SK-N-SH treated with all-trans-retinoic acid at 6 μM for 48 hours (cell line): ENCODE data around the gene NEK7.

ENCODE experiments used
- ATAC-seq: fragments of 200-7000 bp; cut with Tn5 transposase; 3 replicates; pipeline ENCODE4 v1.9.1; 2020; ENCODE audit warnings: mild to moderate bottlenecking, moderate library complexity
- CSDC2 ChIP-seq: fragments of 250-450 bp; sonication (Bioruptor Pico); IDR thresholded peaks from 2 replicates; pipeline ENCODE4 v1.5.0; 2020; ENCODE audit warnings: mild to moderate bottlenecking, moderate library complexity
- ESRRG ChIP-seq: fragments of 250-450 bp; sonication (Bioruptor Pico); IDR thresholded peaks from 2 replicates; pipeline ENCODE4 v1.6.1; 2021; ENCODE audit warnings: mild to moderate bottlenecking
- GLIS3 ChIP-seq: fragments of 250-450 bp; sonication (Bioruptor Pico); IDR thresholded peaks from 2 replicates; pipeline ENCODE4 v1.5.0; 2020; ENCODE audit warnings: mild to moderate bottlenecking, moderate library complexity
- ISL1 ChIP-seq: fragments of 250-450 bp; sonication (Bioruptor Pico); IDR thresholded peaks from 2 replicates; pipeline ENCODE4 v2.1.2; 2022; ENCODE audit warnings: mild to moderate bottlenecking, moderate library complexity
- OSR1 ChIP-seq: fragments of 250-450 bp; sonication (Bioruptor Pico); IDR thresholded peaks from 2 replicates; pipeline ENCODE4 v1.8.0; 2022; ENCODE audit warnings: moderate library complexity, mild to moderate bottlenecking, inconsistent platforms
- PPARA ChIP-seq: fragments of 250-450 bp; sonication (Bioruptor Pico); IDR thresholded peaks from 2 replicates; pipeline ENCODE4 v1.5.0; 2020; ENCODE audit warnings: mild to moderate bottlenecking, borderline replicate concordance
- RARB ChIP-seq: fragments of 250-450 bp; sonication (Bioruptor Pico); IDR thresholded peaks from 2 replicates; pipeline ENCODE4 v1.8.0; 2021; ENCODE audit warnings: mild to moderate bottlenecking, moderate library complexity
- TCF4 ChIP-seq: fragments of 250-450 bp; sonication (Bioruptor Pico); IDR thresholded peaks from 2 replicates; pipeline ENCODE4 v1.8.0; 2021; ENCODE audit warnings: mild to moderate bottlenecking, moderate library complexity, borderline replicate concordance
- TOX ChIP-seq: fragments of 250-450 bp; sonication (Bioruptor Pico); IDR thresholded peaks from 2 replicates; pipeline ENCODE4 v1.8.0; 2021; ENCODE audit warnings: mild to moderate bottlenecking, moderate library complexity, borderline replicate concordance
- ZC3H10 ChIP-seq: fragments of 250-450 bp; sonication (Bioruptor Pico); IDR thresholded peaks from 2 replicates; pipeline ENCODE4 v1.5.1; 2021; ENCODE audit warnings: mild to moderate bottlenecking, moderate library complexity
- ZFP3 ChIP-seq: fragments of 250-450 bp; sonication (Bioruptor Pico); IDR thresholded peaks from 2 replicates; pipeline ENCODE4 v1.5.0; 2020; ENCODE audit warnings: mild to moderate bottlenecking, moderate library complexity
- ZFP30 ChIP-seq: fragments of 450-650 bp; formaldehyde crosslinking; IDR thresholded peaks from 2 replicates; pipeline ENCODE4 v1.5.0; 2022; ENCODE audit warnings: mild to moderate bottlenecking, moderate library complexity
- ZNF565 ChIP-seq: fragments of 450-650 bp; formaldehyde crosslinking; conservative IDR thresholded peaks from 2 replicates; pipeline ENCODE4 v1.5.0; 2020; ENCODE audit warnings: low read depth, mild to moderate bottlenecking, moderate library complexity
- ZNF70 ChIP-seq: fragments of 450-650 bp; formaldehyde crosslinking; IDR thresholded peaks from 2 replicates; pipeline ENCODE4 v1.5.0; 2020; ENCODE audit warnings: mild to moderate bottlenecking, moderate library complexity
- ZNF8 ChIP-seq: fragments of 450-650 bp; formaldehyde crosslinking; IDR thresholded peaks from 2 replicates; pipeline ENCODE4 v1.5.0; 2020; ENCODE audit warnings: mild to moderate bottlenecking, moderate library complexity
- TF ChIP-seq, protein P1 (sequence below): fragments of 250-450 bp; sonication (Bioruptor Pico); IDR thresholded peaks from 2 replicates; pipeline ENCODE4 v1.5.1; 2020; ENCODE audit warnings: low read depth, mild to moderate bottlenecking, moderate library complexity
- TF ChIP-seq, protein P2 (sequence below): fragments of 250-450 bp; sonication (Bioruptor Pico); IDR thresholded peaks from 2 replicates; pipeline ENCODE4 v1.5.0; 2020; ENCODE audit warnings: mild to moderate bottlenecking, moderate library complexity
- TF ChIP-seq, protein P3 (sequence below): fragments of 250-450 bp; sonication (Bioruptor Pico); IDR thresholded peaks from 2 replicates; pipeline ENCODE4 v1.5.1; 2021; ENCODE audit warnings: mild to moderate bottlenecking, moderate library complexity
- TF ChIP-seq, protein P4 (sequence below): fragments of 250-450 bp; sonication (Bioruptor Pico); IDR thresholded peaks from 2 replicates; pipeline ENCODE4 v1.8.0; 2021; ENCODE audit warnings: low read depth, mild to moderate bottlenecking, moderate library complexity, borderline replicate concordance

The NEK7 gene

DNA sequence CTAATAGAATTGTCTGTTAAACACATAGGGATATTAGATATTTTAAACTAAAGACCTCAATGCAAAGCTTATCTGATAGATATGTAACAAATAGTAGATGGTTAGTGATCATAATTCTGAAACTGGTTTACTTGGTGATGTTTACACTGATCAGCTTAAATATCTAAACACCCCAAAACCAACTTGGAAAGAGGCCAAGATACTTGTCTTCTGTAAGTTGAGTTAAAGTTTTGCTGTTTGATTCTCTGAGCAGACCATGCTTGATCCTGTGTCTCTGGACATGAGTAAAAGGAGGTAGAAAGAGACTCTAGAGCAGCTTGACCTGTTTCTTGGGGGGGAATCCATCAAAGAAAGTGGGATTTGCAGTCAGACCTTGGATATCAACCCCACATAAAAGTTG, 107.5 kb downstream of the NEK7 start:
- no peak for ATAC-seq
- TF ChIP-seq, protein P1, sequence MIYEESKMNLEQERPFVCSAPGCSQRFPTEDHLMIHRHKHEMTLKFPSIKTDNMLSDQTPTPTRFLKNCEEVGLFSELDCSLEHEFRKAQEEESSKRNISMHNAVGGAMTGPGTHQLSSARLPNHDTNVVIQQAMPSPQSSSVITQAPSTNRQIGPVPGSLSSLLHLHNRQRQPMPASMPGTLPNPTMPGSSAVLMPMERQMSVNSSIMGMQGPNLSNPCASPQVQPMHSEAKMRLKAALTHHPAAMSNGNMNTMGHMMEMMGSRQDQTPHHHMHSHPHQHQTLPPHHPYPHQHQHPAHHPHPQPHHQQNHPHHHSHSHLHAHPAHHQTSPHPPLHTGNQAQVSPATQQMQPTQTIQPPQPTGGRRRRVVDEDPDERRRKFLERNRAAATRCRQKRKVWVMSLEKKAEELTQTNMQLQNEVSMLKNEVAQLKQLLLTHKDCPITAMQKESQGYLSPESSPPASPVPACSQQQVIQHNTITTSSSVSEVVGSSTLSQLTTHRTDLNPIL: no peak
- no peak for TF ChIP-seq ISL1 (CRISPR knock-in tag)
- TF ChIP-seq OSR1 (CRISPR knock-in tag): no peak
- no peak for TF ChIP-seq ZNF70 (CRISPR knock-in tag)
- no peak for TF ChIP-seq ZNF565 (CRISPR knock-in tag)
- TF ChIP-seq, protein P2, sequence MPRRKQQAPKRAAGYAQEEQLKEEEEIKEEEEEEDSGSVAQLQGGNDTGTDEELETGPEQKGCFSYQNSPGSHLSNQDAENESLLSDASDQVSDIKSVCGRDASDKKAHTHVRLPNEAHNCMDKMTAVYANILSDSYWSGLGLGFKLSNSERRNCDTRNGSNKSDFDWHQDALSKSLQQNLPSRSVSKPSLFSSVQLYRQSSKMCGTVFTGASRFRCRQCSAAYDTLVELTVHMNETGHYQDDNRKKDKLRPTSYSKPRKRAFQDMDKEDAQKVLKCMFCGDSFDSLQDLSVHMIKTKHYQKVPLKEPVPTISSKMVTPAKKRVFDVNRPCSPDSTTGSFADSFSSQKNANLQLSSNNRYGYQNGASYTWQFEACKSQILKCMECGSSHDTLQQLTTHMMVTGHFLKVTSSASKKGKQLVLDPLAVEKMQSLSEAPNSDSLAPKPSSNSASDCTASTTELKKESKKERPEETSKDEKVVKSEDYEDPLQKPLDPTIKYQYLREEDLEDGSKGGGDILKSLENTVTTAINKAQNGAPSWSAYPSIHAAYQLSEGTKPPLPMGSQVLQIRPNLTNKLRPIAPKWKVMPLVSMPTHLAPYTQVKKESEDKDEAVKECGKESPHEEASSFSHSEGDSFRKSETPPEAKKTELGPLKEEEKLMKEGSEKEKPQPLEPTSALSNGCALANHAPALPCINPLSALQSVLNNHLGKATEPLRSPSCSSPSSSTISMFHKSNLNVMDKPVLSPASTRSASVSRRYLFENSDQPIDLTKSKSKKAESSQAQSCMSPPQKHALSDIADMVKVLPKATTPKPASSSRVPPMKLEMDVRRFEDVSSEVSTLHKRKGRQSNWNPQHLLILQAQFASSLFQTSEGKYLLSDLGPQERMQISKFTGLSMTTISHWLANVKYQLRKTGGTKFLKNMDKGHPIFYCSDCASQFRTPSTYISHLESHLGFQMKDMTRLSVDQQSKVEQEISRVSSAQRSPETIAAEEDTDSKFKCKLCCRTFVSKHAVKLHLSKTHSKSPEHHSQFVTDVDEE (CRISPR knock-in tag): no peak
- no peak for TF ChIP-seq TOX (CRISPR knock-in tag)
- TF ChIP-seq, protein P3, sequence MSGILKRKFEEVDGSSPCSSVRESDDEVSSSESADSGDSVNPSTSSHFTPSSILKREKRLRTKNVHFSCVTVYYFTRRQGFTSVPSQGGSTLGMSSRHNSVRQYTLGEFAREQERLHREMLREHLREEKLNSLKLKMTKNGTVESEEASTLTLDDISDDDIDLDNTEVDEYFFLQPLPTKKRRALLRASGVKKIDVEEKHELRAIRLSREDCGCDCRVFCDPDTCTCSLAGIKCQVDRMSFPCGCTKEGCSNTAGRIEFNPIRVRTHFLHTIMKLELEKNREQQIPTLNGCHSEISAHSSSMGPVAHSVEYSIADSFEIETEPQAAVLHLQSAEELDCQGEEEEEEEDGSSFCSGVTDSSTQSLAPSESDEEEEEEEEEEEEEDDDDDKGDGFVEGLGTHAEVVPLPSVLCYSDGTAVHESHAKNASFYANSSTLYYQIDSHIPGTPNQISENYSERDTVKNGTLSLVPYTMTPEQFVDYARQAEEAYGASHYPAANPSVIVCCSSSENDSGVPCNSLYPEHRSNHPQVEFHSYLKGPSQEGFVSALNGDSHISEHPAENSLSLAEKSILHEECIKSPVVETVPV (CRISPR knock-in tag): no peak
- TF ChIP-seq GLIS3 (CRISPR knock-in tag): no peak
- no peak for TF ChIP-seq ZFP30 (CRISPR knock-in tag)
- TF ChIP-seq RARB (CRISPR knock-in tag): no peak
- TF ChIP-seq TCF4 (CRISPR knock-in tag): no peak
- TF ChIP-seq CSDC2 (CRISPR knock-in tag): no peak

DNA sequence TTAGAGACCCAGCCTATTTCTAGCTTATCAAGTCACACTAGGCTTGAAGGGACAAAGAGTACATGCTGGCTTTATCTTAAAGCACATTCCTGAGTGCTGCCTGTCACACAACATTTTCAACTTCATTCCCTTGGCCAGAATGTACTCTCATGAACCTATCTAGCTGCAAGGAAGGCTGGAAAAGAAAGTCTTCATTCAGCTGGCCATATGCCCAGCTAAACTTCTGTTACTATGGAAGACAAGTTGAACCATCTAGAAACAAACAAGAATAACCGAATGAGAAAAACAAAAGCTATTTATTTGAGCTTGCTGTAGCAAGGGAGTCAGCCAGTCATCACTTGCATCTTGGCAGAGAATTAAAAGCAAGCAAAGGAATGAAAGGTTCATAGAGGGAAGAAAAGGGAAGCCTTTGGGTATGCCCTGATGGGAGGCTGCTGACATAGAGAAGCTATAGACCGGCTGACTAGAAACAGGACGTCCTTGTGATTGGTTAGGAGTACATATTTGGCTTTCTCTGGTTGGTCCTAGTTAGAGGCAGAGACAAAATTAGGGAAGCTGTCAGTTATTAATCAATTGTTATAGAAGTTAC, 108.4 kb downstream of the NEK7 start:
- ATAC-seq: no peak
- TF ChIP-seq ESRRG (CRISPR knock-in tag): no peak
- no peak for TF ChIP-seq ZC3H10 (CRISPR knock-in tag)
- TF ChIP-seq TCF4 (CRISPR knock-in tag): no peak
- TF ChIP-seq GLIS3 (CRISPR knock-in tag): no peak
- TF ChIP-seq, protein P4, sequence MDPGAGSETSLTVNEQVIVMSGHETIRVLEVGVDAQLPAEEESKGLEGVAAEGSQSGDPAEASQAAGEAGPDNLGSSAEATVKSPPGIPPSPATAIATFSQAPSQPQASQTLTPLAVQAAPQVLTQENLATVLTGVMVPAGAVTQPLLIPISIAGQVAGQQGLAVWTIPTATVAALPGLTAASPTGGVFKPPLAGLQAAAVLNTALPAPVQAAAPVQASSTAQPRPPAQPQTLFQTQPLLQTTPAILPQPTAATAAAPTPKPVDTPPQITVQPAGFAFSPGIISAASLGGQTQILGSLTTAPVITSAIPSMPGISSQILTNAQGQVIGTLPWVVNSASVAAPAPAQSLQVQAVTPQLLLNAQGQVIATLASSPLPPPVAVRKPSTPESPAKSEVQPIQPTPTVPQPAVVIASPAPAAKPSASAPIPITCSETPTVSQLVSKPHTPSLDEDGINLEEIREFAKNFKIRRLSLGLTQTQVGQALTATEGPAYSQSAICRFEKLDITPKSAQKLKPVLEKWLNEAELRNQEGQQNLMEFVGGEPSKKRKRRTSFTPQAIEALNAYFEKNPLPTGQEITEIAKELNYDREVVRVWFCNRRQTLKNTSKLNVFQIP (CRISPR knock-in tag): no peak
- TF ChIP-seq, protein P3 (CRISPR knock-in tag): no peak
- no peak for TF ChIP-seq RARB (CRISPR knock-in tag)
- no peak for TF ChIP-seq ZFP30 (CRISPR knock-in tag)
- TF ChIP-seq ZFP3: no peak
- TF ChIP-seq PPARA (CRISPR knock-in tag): no peak
- no peak for TF ChIP-seq ZNF8 (CRISPR knock-in tag)
- TF ChIP-seq, all 23 proteins: peak for 0

DNA sequence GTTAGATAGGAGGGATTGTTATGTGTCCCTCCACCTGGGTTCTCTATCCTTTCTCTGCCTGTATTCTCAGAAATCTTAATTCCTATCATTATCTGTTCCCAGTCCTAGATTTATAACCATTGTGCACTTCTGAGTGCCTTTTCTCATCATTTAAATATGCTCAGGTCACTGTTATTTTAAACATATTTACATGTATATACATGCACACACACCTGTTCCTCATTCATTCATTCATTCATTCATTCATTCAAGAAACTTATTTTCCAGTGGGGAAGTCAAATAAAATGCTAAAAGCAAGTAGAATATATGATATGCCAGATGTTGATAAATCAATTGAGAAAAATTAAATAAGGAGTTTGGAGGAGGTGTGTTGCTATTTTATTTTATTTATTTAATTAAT, 110.3 kb downstream of the NEK7 start:
- TF ChIP-seq, protein P4 (CRISPR knock-in tag): no peak
- no peak for TF ChIP-seq ZC3H10 (CRISPR knock-in tag)
- no peak for ATAC-seq
